ENCODE results near the gene CYB5D1.

The CYB5D1 gene

GRCh38 chr17:7833795-7834541 lies 23.8 kb upstream of the CYB5D1 start, which contains the start of gene KDM6B:
TSS of gene KDM6B (plus strand) at chr17:7834217. CDS start at chr17:7845555, 11,338 bp downstream.
- DNase-seq, result peak; percentile 11

DNA sequence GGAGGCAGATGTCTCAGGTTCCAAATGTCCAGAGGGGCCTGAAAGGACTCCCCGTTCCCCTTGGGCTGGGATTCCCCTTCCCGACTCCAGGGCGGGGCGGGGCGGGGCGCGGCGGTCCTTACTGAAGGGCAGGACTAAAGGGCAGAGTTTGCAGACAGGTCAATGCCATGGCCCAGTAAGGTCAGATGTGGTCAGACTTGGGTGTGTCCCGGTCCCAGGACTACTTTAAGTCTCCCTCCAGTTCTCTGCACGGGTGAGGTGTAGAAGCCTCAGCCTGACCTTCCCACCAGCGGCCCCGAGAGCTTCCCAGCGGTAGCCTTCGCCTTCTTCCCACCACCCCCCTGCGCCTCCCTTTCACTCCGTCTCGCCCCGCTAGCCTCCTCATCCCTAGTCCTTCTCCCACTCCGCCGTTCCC lies 23.3 kb upstream of the CYB5D1 start:
- no peak for DNase-seq

GRCh38 chr17:7834957-7835813 lies 22.6 kb upstream of the CYB5D1 start:
- DNase-seq, result peak; percentile 46

GRCh38 chr17:7835814-7836595 lies 21.8 kb upstream of the CYB5D1 start:
- no peak for DNase-seq

DNA sequence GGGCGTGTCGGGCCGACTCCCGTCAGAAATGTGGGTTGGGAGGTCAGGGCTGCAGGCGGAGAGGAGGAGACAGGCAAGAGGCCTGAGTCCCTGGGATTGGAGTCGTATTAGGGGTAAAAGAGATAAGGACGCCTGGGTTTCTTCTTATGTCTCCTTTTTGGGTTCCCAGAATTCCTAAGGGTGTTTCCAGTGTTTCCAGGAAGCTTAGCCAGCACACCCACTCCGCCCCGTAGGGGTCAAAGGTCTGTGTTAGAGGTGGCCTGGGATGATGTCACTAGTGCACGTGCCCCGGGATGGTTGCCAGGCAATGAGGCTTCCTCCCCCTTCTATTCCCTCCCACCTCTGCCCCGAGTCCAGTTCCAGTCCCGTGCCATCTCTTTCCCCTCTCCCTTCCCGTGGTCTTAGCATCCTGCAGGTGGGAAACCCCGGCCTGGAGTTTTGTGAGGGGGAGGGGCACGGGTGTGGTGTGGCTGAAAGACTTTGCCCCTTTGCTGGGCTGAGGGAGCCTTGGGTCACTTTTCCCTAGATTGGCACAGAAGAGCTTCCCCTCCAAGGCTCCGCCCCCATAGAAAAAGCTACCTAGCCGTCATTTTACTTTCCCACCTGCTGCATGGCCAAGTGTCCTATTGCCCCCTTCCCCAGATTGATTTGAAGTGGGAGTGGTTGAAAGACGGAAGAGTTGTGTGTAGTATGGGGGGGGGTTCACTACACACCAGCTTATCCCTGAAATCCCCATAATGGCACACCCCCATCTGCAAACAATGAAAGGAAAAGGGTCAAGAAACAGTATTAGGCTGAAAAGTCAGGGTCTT lies 21.0 kb upstream of the CYB5D1 start:
- peak; percentile 40 for DNase-seq

GRCh38 chr17:7837408-7838088 lies 20.3 kb upstream of the CYB5D1 start:
- no peak for DNase-seq

GRCh38 chr17:7838090-7839075 lies 19.4 kb upstream of the CYB5D1 start:
- peak; percentile 6 for DNase-seq

- DNase-seq, result no peak
These were observed 18.5 kb upstream of the CYB5D1 start for GRCh38 chr17:7839190-7839875.

DNA sequence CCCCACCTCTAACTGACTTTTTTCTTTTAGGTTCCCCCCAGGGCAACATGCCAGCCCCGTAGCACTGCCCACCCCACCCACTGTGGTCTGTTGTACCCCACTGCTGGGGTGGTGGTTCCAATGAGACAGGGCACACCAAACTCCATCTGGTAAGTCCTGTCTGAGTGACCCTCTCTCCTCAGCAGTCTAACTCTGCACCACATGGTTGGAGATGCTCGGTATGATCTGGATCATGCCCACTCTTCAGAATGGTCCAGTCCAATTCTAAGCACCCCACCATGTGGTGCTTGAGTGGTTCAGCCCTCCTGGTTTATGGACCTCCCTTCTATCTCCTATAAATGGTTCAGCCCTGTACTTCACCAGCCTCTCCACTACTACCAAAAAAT lies 17.9 kb upstream of the CYB5D1 start:
- DNase-seq, result no peak

GRCh38 chr17:7840441-7840840 lies 17.4 kb upstream of the CYB5D1 start:
- no peak for DNase-seq

- DNase-seq, result no peak
These were observed 16.9 kb upstream of the CYB5D1 start for GRCh38 chr17:7840875-7841274.

GRCh38 chr17:7841396-7841914 lies 16.3 kb upstream of the CYB5D1 start:
- no peak for DNase-seq

- peak; percentile 30 for DNase-seq
These were observed 15.9 kb upstream of the CYB5D1 start for GRCh38 chr17:7841915-7842379.

DNA sequence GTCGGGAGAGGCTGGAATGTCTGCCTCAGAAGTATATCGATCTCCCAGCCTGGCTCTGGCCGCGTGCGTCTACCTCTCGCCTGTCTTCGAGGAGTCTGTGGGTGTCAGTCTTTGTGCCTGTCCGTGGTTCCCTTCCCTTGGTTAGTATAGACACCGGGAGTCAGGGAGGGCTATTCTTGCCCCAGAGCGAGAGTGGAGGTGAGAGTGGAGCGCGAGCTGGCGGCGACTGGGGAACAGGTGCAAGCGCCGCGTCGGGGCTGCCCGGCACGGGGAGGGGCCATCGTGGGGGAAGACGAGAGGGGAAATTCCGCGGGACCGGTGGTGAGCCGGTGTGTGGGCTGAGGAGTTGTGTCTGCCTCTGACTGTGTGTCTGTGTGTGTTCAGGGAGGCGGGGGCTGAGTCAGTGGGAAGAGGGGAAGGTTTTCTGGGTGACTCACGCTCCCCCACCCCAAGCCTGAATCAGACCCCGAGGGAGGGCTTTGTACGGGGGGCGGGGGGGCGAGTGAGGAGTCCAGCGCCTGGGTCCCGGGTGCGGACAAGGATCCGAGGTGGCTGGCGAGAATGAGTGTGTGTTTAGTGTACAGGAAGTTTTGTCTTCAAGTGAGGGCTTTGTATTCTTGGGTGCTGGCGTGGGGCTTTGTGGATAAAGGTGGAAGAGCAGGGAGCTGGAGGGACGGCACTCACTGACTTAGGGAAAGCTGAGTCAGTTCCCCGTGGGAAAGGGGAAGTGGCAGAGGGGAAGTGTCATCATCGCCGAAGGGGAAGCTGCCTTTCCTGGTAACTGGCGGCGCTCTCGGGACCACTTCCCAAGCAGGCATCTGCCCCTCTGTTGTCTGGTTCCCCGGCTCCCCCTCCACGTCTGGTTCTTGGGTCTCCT lies 15.2 kb upstream of the CYB5D1 start:
- no peak for DNase-seq

DNA sequence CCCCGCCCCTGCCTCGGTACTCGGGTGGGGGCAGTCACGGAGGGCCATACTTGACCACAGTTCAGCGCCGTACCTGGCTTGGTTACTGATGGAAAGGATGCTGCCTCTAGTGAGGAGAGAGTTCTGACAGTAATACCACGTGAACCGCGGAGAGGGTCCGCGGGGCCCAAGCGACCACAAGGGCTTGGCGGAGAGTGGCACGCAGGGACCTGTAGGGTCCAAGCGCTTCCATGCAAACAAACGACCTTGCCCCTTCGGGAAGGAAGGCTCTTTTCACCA lies 14.6 kb upstream of the CYB5D1 start:
- no peak for DNase-seq

DNA sequence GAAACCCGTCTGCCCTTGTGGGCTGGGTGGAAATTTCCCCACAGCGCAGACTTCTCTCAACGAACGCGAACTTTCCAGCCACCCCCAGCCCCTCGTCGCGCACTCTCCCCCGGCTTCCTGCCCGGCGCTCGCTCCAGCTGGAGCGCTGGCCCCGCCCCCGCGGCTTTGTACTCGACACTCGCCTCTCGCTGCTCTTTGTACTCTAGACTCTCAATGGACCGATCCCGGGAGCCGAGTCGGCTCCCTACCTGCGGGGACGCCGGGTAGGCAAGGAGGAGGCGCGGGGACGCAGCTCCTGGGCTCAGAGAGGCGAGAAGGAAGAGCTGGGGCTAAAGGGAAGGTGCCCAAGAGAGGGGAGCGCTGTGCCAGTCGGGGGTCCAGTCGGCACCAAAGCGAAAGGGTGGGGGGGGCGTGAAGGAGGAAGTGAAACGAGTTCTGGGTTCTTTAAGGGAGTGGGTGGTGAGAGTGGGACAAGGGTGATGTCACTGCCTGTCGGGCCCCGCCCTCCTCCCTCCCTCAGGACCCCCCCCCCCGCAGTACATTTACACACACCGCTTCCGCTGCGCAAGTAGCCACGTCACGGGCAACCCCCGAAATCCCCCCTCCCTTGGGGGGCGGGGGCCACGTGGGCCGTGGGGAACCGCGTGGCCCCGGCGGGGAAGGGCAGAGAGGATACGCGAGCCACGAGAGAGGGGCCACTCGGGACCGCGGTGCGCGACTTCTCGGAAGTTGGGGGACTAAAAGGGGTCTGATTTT lies 14.1 kb upstream of the CYB5D1 start:
- peak; percentile 6 for DNase-seq

DNA sequence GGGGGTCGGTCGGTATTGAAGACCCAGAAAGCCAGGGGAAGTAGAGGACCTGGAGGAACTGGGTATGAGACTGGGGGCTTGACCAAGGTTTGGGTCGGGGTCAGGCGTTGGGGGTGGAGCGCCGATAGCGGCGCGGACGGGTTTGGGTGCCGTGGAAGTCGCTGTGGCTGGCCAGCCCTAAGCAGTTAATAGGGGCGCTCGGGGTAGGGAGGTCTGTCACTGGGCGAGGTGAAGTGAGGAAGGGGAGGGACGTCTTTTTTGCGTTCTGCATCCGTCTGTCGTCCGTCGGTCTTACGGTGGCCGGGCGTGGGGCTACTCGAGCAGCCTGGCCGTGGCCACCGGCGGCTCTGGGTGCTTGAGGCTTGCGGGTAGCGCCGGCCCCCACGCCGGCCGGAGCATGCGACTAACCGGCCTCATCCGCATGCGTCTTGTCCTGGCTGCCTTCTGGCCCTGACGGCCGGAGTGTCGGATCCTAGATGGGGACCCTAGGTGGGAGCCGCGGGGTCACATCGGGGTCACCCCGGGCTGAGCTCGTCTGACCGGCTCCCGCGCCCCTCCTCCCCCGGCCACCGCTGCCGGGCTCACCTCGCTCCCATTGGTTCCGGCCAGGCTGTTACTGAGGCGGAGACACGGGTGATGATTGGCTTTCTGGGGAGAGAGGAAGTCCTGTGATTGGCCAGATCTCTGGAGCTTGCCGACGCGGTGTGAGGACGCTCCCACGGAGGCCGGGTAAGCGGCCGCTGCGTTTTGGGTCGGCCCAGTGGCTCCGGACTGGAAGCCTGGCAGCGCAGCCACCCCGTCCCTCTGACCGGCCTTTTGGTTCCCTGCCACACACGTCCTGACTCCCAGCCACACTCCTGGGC lies 13.3 kb upstream of the CYB5D1 start:
- peak; percentile 61 for DNase-seq

All from NCI-H1417 treated with DMSO at 0.1 percent for 48 hours (cell line).